GM15510 (cell line): ENCODE measurements around the gene MAPRE2.

ENCODE experiments used
- POLR2A ChIP-seq: IDR thresholded peaks from 3 replicates; pipeline ENCODE4 v1.6.1; 2011; ENCODE audit warnings: borderline replicate concordance; ENCODE audit not compliant: insufficient read length; ENCODE audit errors: extremely low read depth

Gene MAPRE2

GRCh38 chr18:35040988-35041814 is at the start of gene MAPRE2:
TSS of gene MAPRE2 (plus strand) at chr18:35041413. CDS start at chr18:35041540, 127 bp downstream.
- peak; percentile 91 for TF ChIP-seq POLR2A

- TF ChIP-seq POLR2A, result no peak
These were observed 49.7 kb upstream of the MAPRE2 start for GRCh38 chr18:34991561-34991960.

- TF ChIP-seq POLR2A, result no peak
These were observed 47.9 kb upstream of the MAPRE2 start for GRCh38 chr18:34993289-34993688.

- no peak for TF ChIP-seq POLR2A
These were observed 45.5 kb upstream of the MAPRE2 start for GRCh38 chr18:34995746-34996145.

GRCh38 chr18:34998661-34999060 is 42.6 kb upstream of the MAPRE2 start:
- TF ChIP-seq POLR2A, result no peak

- no peak for TF ChIP-seq POLR2A
These were observed 41.4 kb upstream of the MAPRE2 start for GRCh38 chr18:34999756-35000289.

- no peak for TF ChIP-seq POLR2A
These were observed 40.8 kb upstream of the MAPRE2 start for GRCh38 chr18:35000457-35000856.

GRCh38 chr18:35002120-35002519 is 39.1 kb upstream of the MAPRE2 start:
- TF ChIP-seq POLR2A, result no peak

GRCh38 chr18:35005963-35006577 is 35.1 kb upstream of the MAPRE2 start:
- TF ChIP-seq POLR2A, result no peak

GRCh38 chr18:35010156-35010555 is 31.1 kb upstream of the MAPRE2 start:
- TF ChIP-seq POLR2A, result no peak

- no peak for TF ChIP-seq POLR2A
These were observed 30.2 kb upstream of the MAPRE2 start for GRCh38 chr18:35010993-35011392.

- no peak for TF ChIP-seq POLR2A
These were observed 21.3 kb upstream of the MAPRE2 start for GRCh38 chr18:35019933-35020332.

GRCh38 chr18:35022426-35023001 is 18.7 kb upstream of the MAPRE2 start:
- TF ChIP-seq POLR2A, result no peak

GRCh38 chr18:35024196-35024595 is 17.0 kb upstream of the MAPRE2 start:
- no peak for TF ChIP-seq POLR2A

GRCh38 chr18:35024965-35025364 is 16.2 kb upstream of the MAPRE2 start:
- TF ChIP-seq POLR2A, result no peak
